Smooth muscle cell of the brain vasculature (primary cell): ENCODE measurements around the gene DHFR.
"Not testable (repeated sequence)": the region's sequence is repeated elsewhere in the genome, so short reads cannot be mapped to it uniquely, and the experiment has no call there.

Experiments used
- DNase-seq: peaks from one replicate; pipeline ENCODE4 v3.0.0-alpha.2; 2012; ENCODE audit warnings: low read depth, low spot score

The DHFR gene

GRCh38 chr5:80654391-80655230, at the start of gene DHFR, which contains the start of gene MSH3:
DHFR (minus strand) TSS chr5:80654983; CDS start chr5:80654489, 494 bp downstream.
MSH3 (plus strand) TSS chr5:80654652; CDS start chr5:80654728, 76 bp downstream.
- DNase-seq, result peak; percentile 71

GRCh38 chr5:80704221-80704620, 49.4 kb upstream of the DHFR start:
- no peak for DNase-seq

GRCh38 chr5:80703747-80704146, 49.0 kb upstream of the DHFR start:
- no peak for DNase-seq

DNA sequence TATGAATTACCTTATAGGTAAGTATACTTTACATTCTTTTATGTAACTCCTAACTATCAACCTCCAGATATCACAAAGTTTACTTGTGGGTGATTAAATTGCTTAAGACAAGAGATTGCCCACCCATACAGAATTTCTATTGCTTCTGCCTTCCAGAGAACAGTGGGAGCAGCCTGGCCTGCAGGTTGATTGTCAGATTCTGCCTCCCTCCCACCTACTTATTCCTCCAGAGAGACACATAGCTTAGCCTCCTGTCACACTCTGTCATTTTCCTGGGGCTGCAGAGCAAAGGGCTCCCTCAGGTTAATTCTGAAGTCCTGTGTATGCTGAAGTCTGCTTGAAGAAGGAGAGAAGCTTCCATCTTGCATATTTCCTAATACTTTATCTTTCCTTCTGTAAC, 48.5 kb upstream of the DHFR start:
- DNase-seq, result no peak

- DNase-seq, result no peak
Measured at GRCh38 chr5:80701597-80701996, 46.8 kb upstream of the DHFR start.

DNA sequence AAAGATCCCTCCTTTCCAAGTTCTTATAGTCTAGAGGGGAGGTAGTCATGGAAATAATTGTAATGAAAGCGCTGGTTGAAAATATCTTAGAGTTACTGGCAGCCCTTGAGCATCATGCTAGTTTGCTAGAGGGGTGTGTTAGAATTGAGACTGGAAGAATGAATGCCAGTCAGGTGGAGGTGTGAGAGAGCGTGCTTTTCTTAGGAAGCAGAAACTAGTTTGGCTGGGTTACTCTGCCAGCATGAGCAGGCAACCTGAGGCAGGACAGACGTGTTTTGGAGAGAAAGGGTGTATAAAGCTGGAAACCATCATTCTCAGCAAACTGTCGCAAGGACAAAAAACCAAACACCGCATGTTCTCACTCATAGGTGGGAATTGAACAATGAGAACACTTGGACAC, 43.6 kb upstream of the DHFR start:
- no peak for DNase-seq

DNA sequence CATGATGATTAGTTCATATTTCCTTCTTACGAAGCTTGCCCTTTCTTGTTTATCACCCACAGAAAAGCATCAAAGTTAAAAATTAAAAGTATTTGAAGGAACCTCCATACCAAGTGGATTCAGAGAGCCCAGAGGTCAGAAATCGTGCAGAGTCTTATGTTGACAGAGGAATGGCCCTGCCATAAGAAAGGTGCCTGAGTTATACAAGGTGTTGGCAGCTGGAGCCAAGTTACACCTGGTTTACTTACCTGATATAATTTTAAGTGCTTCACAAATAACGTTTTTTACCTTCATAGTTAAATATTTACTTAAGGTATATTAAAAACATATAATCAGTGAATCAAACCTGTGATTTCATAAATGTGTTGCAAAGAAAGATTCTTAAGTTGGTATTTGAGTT, 42.3 kb upstream of the DHFR start:
- no peak for DNase-seq

GRCh38 chr5:80696450-80696849, 41.7 kb upstream of the DHFR start:
- DNase-seq, result no peak

DNA sequence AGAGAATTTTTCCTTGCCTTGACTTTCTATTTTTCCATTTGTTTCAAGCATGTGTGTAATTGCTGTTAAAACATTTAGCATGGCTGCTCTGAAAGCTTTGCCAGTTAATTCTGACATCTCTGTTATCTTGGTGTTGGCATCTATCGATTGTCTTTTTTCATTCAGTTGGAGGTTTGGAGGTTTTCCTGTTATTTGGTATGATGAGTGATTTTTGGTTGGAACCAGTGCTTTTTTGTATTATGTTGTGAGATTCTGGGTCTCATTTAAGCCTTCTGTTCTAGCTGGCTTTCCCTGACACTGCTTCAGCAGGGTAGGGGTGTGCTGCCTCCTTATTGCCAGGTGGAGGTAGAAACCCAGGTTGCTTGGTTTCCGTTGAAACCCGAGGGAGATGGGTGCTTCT, 40.9 kb upstream of the DHFR start:
- DNase-seq, result no peak

GRCh38 chr5:80689627-80690026, 34.8 kb upstream of the DHFR start:
- no peak for DNase-seq

- DNase-seq, result no peak
Measured at GRCh38 chr5:80688648-80689420, 34.1 kb upstream of the DHFR start.

- DNase-seq, result no peak
Measured at GRCh38 chr5:80686757-80687156, 32.0 kb upstream of the DHFR start.

DNA sequence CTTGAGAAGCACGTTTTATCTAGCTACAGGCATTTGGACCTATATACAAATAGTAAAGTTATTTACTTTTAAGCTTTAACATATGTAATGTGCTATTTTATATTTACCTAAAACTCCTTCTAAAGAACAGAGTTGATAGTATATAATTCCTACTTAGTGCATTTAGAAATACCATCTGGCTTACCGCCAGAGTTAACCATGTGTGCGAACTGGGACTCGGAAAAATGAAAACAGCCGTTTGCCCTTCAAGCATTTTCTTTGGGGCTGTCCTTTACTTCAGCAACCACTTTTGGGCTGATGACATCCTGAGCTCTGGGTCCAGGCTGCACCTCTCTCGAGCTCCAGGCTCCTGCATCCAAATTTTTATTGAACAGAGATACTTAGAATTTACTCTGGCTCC, 21.9 kb upstream of the DHFR start:
- DNase-seq, result no peak

- peak; percentile 52 for DNase-seq
Measured at GRCh38 chr5:80672140-80672736, 17.5 kb upstream of the DHFR start.

GRCh38 chr5:80668016-80668969, 13.5 kb upstream of the DHFR start:
- DNase-seq, result no peak

- no peak for DNase-seq
Measured at GRCh38 chr5:80667384-80667783, 12.6 kb upstream of the DHFR start.

DNA sequence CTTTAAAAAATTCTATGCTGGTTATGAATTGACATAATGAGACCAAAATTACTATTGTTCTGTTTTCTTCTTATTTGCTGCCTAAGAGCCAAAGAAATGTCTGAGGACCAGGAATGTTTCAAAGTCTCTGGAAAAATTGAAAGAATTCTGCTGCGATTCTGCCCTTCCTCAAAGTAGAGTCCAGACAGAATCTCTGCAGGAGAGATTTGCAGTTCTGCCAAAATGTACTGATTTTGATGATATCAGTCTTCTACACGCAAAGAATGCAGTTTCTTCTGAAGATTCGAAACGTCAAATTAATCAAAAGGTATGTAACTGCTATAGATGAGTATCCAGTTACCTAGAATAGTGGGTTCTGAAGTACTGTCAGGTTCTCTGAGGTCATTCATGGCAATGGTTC, 10.3 kb upstream of the DHFR start:
- no peak for DNase-seq

DNA sequence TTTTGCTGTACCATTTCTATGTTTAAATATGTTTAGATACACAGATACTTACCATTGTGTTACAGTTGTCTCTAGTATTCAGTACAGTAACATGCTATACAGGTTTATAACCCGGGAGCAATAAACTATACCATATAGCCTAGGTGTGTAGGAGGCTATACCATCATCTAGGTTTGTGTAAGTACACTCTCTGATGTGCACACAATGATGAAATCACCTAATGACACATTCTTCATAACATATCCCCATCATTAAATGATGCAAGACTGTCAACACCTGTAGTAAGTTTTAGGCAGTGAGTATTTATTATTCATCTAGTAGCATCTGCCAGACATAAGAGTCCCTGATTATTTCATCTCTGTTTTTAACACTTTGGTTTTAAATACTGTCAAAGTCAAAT, 7.3 kb upstream of the DHFR start:
- no peak for DNase-seq

DNA sequence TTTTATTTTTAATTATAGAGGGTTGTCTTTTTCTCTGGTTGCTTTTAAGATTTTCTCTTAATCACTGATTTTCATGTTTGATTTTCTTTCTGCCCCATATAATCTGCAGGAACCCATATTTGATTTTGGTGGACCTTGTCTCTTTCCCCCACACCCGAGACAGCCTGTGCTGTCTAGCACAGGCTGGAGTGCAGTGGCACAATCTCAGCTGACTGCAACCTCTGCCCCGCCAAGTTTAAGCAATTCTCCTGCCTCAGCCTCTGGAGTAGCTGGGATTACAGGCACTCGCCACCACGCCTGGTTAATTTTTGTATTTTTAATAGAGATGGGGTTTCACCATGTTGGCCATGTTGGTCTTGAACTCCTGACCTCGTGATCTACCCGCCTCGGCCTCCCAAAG, 5.9 kb upstream of the DHFR start:
- DNase-seq, result not testable (repeated sequence)

GRCh38 chr5:80659106-80659505, 4.3 kb upstream of the DHFR start:
- DNase-seq, result no peak

- no peak for DNase-seq
Measured at GRCh38 chr5:80656425-80656824, 1.6 kb upstream of the DHFR start.
